Stomach (tissue), 4 donors: Measurements from ENCODE around the gene PLEKHA5.

Source experiments
- POLR2A ChIP-seq, 4 donors: fragments of 450-650 bp; IDR thresholded peaks; one replicate each; pipeline ENCODE4 v1.6.1; 2016; ENCODE audit warnings: antibody characterized with exemption in 4 of 4, control low read depth in 2 of 4, mild to moderate bottlenecking in 1 of 4, moderate library complexity in 1 of 4
- POLR2AphosphoS5 ChIP-seq, 3 donors: sonication (generic); formaldehyde crosslinking; IDR thresholded peaks; one replicate each; pipeline ENCODE4 v1.6.1; 2016; ENCODE audit warnings: antibody characterized with exemption in 3 of 3
- TF ChIP-seq, protein P1 (sequence below), 7 experiments: fragments of 450-650 bp in 4 of 7; fragments of 200-600 bp in 3 of 7; sonication (generic) in 3 of 7; IDR thresholded peaks; one replicate each; pipeline ENCODE4 v1.5.1; 2016 to 2019; ENCODE audit warnings: antibody characterized with exemption in 7 of 7, control low read depth in 2 of 7, mild to moderate bottlenecking in 1 of 7

GRCh38 chr12:19169222-19169621 is 39.7 kb downstream of the PLEKHA5 start:
- TF ChIP-seq, protein P1, sequence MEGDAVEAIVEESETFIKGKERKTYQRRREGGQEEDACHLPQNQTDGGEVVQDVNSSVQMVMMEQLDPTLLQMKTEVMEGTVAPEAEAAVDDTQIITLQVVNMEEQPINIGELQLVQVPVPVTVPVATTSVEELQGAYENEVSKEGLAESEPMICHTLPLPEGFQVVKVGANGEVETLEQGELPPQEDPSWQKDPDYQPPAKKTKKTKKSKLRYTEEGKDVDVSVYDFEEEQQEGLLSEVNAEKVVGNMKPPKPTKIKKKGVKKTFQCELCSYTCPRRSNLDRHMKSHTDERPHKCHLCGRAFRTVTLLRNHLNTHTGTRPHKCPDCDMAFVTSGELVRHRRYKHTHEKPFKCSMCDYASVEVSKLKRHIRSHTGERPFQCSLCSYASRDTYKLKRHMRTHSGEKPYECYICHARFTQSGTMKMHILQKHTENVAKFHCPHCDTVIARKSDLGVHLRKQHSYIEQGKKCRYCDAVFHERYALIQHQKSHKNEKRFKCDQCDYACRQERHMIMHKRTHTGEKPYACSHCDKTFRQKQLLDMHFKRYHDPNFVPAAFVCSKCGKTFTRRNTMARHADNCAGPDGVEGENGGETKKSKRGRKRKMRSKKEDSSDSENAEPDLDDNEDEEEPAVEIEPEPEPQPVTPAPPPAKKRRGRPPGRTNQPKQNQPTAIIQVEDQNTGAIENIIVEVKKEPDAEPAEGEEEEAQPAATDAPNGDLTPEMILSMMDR (IDR thresholded peaks at IDR 0.05), result no peak
- TF ChIP-seq POLR2AphosphoS5 (IDR thresholded peaks at IDR 0.05) (no peak), POLR2A (IDR thresholded peaks at IDR 0.05) (no peak)
